Measurements from ENCODE around the gene IMPDH1. TPM values are rescaled to one million over a fixed set of nuclear protein-coding genes. Genes with fewer than 3 reads are reported as not detected.
A peak's percentile ranks its signal among the peaks of the same experiment; 100 is the strongest.

IMPDH1 gene
- total and polyA plus RNA-seq, 9 of the 15 experiments (the other 6 are each of a cell fraction or from before 2014, with no cell fraction given), result 0.80 to 118 (median 64.3) TPM

- TF ChIP-seq MTA1 (IDR thresholded peaks at IDR 0.05; ENCODE audit: borderline replicate concordance), result 0 out of 2 replicates have a peak, but pooled peaks have one; percentile 31
These were observed 620 bp upstream of the IMPDH1 start (continued) for GRCh38 chr7:128410451-128410753.

- Histone ChIP-seq H3K9me3 (replicated peaks; ENCODE audit: control insufficient read depth, insufficient read depth, low read depth, low read length) (no peaks in the 10 kb centered on the region), H3K27me3 (ENCODE audit: control insufficient read depth in 2 of 2, insufficient read depth in 2 of 2, low read length in 2 of 2) (no peaks in the 10 kb centered on the region), H3K9me1 (ENCODE audit: control insufficient read depth, insufficient read depth, low read length) (no peaks in the 10 kb centered on the region), H3K27ac (ENCODE audit: extremely low read depth, low read depth, low read length) (peak overlapping the region; percentile 72), H3K4me1 (replicated peaks in 1 of 2; ENCODE audit: control insufficient read depth in 2 of 2, insufficient read depth in 2 of 2, low read length in 2 of 2) (peaks cover 50 to 63% of the 10 kb centered on the region in 2 experiments), H2AFZ (ENCODE audit: low read depth, low read length) (peak overlapping the region; percentile 95), H3K79me2 (ENCODE audit: control insufficient read depth, insufficient read depth, low read length) (peaks cover 24% of the 10 kb centered on the region), H3K4me3 (peak overlapping the region; percentile 49), H4K20me1 (replicated peaks; ENCODE audit: control insufficient read depth, insufficient read depth, low read length) (no peaks in the 10 kb centered on the region; the same call in 1 of the 2 replicates), H3K36me3 (ENCODE audit: control insufficient read depth, insufficient read depth, low read length) (peaks cover 4% of the 10 kb centered on the region; the same call in 1 of the 3 replicates), H3K9ac (ENCODE audit: insufficient read depth in 1 of 2, low read depth in 2 of 2, low read length in 2 of 2) (peak overlapping the region; percentile 79 to 90), H3K4me2 (ENCODE audit: insufficient read depth, low read length) (peak overlapping the region; percentile 96)
- 12% methylated on average over 25 of the region's 25 CpGs for WGBS (ENCODE audit: insufficient coverage, low coverage, missing lambda C conversion rate)
- ATAC-seq (peak; percentile 5), FAIRE-seq (peak; percentile 63), DNase-seq (ENCODE audit: extremely low read depth in 1 of 4, low spot score in 3 of 4) (peak in 3 of 4 experiments; percentile 25 to 64 (median 64))
- BruUV-seq (replicated peaks), result TSS peak; percentile 31
- POLR2A ChIA-PET, result interaction anchor here (0.6 to 2.7 kb wide), 13 partner anchors 8 to 679 kb away, joined by 3 to 10 read pairs (median 4); partner anchors contain the start of genes METTL2B and RBM28
- CTCF ChIA-PET (ENCODE audit: low intra/inter-chr PET ratio), result interaction anchor here (0.7 kb wide), 1 partner anchor 18 kb away, joined by 3 read pairs; no protein-coding TSS in a partner anchor
- intact Hi-C loops (cut with micrococcal nuclease), result no loop called here
- in situ Hi-C loops (cut with MboI), result no loop called here
- TF ChIP-seq ZNF75A (CRISPR knock-in tag; IDR thresholded peaks at IDR 0.05) (0 out of 2 replicates have a peak, but pooled peaks have one; percentile 24), ADNP (tag; IDR thresholded peaks at IDR 0.05) (no peak), SMARCA4 (IDR thresholded peaks at IDR 0.05) (0 out of 2 replicates have a peak, but pooled peaks have one; percentile 28), ZNF592 (IDR thresholded peaks at IDR 0.05) (no peak; the same call in 1 of the 2 replicates), AFF4 (CRISPR knock-in tag; IDR thresholded peaks at IDR 0.05) (peak; percentile 86; the same call in 1 of the 2 replicates)
These were observed 830 bp downstream of the IMPDH1 start for GRCh38 chr7:128408709-128409595.
